Measurements from ENCODE around the gene CDHR3.

The CDHR3 gene

GRCh38 chr7:106053109-106053508 is 90.0 kb downstream of the CDHR3 start:
- DNase-seq = no peak

DNA sequence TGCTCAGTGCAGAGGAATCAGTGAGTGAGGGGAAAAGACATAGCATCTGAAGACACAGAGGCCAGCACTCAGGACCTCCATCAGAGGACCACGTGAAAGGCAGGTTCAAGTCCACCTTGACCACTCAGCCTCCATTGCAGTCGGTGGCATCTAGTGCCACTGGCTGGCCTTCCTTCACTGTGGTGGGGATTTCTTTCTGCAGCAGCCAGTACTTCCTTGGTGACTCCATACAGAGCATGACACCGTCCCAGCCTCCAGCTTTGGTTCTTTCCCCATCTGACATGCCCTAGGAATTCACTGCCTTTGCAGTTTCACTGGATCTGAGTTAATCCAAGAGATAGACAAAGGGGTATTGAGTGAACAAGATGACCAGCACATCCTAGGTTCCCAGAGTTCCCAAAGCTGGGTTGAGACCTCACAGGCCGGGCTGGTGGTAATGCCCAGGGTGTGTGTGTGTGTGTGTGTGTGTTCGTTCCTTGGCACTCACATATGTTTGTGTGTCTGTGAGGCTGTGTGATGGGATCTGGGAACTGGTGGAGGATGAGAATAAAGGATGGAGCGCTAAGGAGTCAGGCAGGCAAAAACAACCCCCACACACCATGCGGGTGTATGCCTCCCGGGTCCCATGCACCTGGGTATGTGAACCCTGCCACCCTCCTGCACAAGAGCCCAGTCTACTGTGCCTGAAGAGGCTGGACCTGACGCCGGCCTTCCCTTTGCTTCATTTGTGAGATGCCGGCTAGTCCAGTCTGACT is 91.3 kb downstream of the CDHR3 start:
- no peak for DNase-seq

DNA sequence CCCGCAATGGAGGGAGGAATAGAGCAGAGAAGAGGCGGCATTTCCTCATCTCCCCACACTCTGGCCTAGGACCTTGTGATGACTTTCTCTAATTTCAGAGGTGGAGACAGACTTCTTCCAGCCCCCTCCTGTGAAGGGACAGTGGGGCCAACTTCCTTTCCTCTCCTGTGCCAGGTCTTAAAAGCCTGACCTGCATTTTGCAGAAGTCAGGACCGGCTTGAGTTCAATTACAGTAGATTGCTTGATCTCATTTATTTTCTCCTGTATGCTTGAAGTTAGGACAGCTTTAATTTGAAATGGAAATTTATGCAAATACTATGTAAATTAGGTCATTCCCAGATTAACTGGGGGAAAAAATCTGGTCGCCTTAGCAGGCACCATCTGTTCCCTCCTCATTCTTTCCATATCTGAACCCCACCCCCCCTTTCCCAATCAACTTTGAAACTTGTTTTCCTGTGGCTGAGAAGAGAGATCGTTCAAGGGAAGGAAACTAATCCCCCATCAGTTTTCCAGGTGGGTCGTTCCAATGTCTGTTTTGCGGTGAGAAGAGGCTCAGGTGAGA is 92.0 kb downstream of the CDHR3 start:
- DNase-seq = no peak

- DNase-seq = peak; percentile 57 to 61
Observed at GRCh38 chr7:106056513-106057203, 93.6 kb downstream of the CDHR3 start.

DNA sequence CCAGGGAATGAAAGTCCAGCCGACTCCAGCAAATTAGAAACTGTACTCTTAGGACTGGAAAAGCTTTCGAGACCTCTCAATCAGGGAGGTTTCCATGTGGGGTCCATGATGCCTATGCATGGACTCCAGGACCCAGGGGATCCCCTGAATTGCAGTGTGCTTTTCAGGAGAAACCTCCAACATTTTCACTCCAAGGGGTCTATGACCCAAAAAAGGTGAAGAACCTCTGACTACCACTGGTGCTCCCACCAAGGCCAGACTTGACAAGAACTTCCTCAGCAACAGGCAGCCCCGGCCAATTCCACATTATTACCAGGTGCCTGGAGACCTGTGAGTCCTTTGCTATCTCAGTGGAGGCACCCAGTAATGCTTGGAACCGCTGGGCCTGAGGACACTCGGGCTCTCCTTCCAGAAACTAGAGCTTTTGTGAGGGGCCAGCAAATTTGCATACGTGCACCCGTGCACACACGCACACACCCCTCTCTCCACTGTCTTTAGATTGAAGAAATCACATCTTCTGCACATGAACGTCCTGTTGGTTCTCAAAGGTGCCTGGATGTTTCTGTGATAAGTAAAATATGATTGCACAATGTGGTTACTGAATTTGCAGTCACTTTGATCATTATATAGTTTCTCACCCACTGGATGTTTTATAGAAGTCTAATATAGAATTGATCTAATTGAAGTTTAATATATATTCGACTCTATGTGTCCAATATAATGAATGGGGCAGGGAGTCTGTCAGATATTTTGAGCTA is 94.3 kb downstream of the CDHR3 start:
- DNase-seq = no peak

DNA sequence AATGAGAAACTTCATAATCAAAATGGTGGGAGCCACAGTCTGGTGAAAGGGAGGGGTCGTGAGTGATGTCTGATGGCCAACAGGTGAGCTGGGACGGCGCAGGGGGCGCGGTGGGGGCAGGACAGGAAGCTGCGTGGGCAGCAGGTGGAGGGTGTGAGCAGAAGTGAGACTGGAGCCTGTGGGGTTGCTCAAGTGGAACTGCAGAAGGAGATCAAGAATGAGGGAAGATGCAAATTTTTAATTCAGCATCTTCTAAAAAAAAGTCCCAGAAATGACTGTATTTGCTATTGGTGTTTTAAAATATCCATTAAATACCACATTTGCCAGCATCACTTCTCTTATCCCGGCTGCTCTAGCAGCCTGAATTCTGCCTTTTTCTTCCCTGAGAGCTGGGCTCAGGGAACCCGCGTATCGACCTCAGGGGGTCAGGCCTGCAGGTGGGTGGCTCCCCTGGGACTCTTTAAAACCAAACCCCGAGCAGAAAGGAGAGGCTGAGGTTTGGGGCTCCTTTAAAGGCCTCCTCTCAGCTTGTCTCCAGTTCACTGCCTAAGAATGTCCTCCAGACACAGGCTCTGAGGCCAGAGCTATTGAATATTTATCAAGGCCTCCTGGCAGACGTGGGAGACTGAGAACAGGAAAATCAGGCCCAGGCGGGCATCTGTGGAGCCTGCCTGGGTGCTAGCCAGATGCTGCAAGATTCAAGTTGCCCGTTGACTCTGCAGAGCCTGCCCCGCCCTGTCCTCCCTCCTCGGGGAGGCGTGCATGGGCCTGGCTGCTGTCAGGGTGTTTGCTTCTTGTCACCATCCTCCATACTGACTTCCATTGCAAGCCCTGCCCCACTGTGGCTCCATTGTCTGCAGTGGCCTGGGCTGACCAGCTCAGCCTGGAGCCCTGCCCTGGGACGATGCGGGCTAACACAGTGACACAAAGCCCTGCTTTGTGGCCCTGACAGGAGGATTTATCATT is 95.2 kb downstream of the CDHR3 start:
- DNase-seq = no peak

DNA sequence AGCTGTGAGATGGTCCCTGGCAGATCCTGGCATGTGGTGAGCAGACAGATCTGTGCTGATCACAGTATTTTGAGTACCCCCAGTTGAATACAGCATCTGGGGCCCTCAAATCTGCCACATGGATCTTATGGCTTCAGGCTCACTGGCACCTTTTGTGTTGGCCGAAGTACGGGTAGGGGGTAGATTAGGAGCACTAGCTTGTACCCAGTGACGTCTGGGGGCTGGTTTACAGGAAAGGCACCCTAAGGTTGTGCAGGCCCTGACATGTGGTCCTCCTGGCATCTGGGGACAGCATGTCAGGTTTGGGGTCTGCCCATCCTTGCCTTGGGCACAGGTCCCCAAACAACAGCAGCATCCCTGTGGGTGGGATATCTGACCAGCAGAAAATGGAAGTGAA is 95.9 kb downstream of the CDHR3 start:
- no peak for DNase-seq

GRCh38 chr7:106059556-106059955 is 96.5 kb downstream of the CDHR3 start:
- no peak for DNase-seq

- DNase-seq = no peak
Observed at GRCh38 chr7:106060394-106060920, 97.4 kb downstream of the CDHR3 start.

DNA sequence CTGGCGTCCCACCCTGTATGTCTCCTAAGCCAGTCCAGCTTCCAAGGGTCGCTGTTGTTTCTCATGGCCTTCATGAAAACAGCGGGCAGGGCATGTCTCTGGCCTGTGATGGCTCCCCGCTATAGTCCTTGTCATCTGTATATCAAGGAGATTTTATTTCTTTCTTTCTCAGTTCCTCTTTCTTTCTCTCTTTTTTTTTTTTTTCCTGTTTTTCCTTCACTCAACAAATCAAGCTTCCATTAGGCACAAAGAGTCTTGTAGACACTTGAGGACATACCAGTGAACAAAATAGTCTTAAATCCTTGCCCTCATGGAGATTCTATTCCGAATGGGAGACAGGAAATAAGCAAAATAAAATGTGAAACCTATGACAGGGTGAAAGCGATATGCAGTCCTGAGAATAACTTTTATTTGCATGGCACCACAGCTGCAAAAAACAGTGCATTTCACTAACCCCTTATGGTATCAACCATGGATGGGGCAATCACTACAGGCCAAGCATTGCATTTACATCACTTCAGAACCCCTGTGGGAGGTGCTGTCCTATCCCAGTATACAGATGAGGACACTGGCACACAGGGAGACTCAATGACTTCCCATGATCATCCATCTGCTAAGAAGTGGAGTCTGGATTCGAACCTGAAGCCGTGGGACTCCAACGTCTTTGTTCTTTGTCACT is 98.4 kb downstream of the CDHR3 start:
- DNase-seq = no peak

DNA sequence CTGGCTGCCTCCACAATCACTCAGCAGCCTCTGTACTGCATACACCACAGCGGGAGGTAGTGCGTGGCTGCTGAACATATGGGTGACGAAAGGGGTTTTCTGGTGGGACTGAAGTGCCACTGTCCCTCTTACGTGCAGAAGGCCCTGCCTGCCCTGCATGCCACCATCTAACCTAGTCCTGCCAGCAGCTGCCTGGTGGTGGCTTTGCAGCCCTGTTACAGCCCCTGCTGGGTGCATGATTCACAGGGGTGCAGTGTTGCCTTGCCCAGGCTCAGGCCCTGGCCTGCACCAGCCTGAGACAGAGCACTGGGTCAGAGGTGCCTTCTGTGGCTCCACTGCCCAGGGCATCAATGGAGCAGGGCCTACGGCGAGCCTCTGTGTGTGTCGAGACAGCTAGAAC is 98.9 kb downstream of the CDHR3 start:
- DNase-seq = no peak

DNA sequence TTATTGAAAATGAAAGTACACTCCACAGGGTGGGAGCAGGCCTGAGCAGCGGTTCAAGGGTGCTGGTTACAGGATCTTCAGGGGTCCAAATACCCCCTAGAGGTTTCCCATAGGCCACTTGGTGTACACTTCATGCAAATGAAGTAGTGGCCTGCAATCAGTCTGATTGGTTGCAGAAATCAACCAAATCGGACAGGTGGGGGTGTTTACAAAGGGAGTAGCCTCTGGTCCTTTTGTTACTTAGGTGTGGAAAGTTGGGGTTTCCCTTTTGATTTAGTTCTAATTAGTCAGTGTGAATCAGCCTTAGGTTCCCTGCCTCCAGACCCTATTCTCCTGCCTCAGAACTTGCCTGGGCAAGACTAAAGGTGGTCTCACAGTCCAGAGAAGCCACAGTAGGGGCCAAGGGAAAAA is 99.5 kb downstream of the CDHR3 start:
- DNase-seq = no peak

GRCh38 chr7:106063024-106063423 is 100.0 kb downstream of the CDHR3 start:
- no peak for DNase-seq

GRCh38 chr7:106063692-106064091 is 100.6 kb downstream of the CDHR3 start:
- no peak for DNase-seq

DNA sequence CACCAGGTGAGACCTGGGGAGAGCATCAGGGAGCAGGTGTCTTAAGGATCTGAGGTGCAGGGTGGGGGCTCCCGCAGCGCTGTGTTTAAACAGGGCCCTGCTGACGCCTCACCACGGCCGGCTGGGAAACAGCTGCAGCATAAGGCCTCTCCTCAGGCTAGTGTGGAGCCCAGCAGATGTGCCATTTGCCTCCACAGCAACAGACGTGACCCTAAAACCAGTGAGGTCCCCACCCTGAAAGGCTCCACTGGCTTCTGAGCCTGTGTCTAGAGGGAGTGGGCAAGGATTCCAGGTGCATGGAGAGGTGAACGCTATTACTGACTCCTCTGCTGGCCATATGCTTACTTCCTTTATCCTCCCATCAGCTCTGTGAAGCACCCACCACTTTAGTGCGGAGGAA is 101.3 kb downstream of the CDHR3 start:
- no peak for DNase-seq

- DNase-seq = no peak
Observed at GRCh38 chr7:106064771-106065574, 101.9 kb downstream of the CDHR3 start.

DNA sequence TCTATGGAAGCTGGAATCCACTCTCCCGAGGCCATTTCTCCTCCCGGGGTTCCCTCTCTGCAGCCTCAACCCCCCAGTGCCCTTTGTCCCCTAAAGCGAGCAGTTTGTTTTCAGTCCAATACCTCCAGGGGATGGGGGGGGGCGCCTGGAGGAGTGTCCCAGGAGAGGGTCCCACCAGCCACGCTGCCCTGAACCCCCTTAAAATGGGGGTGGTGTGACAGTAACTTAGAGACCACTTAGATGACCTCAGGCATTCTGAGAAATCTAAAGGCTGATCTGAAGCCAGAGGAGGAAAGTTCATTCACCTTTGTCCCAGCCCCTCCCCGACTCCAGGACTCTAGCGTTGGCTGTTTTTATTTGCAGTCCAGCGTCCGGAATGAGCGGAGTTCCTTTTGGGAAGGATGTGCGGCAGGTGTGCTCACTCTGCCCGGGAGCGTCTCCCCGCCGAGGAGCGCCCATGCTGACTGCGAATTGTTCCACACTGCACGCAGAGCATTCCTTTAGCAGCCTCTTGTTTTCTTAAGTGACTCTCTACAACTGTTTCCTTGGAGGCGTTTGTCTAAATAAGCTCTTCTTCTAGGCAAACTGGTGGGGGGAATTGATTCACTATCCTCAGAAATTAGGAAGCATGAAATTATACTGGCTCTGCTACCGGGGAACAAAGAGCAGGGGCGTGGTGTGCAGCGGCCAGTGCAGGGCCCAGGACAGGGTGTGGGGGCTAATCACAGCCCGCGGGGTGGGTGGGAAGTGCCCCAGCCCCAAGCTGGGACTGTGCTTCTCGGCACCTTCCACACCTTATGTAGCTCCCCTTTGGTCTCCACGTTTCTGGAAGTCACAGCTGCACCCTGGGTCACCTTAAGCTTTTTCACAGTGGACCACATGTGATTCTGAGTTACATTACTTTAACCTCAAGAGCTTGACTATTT is 102.8 kb downstream of the CDHR3 start:
- DNase-seq = no peak

GRCh38 chr7:106067678-106068077 is 104.6 kb downstream of the CDHR3 start:
- no peak for DNase-seq

DNA sequence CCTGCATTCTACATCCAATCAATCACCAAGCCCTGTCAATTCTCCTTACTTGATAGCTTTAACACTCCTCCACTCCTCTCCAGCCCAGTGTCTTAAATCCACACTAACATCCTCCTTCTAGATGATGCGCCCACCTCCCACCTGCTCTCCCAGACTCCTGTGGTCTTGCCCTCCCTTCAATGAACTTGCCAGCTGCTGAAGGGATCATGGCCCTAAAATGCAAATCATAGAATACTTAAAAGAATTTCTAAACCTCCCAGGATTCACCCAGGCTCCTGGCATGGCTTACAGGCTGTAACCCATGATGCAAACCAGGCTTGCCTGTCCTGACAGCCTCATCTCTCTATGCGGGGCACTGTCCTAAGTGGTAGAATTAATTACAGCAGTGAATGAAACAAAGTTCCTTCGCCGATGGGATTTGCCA is 105.5 kb downstream of the CDHR3 start:
- no peak for DNase-seq
